ENCODE data around the gene NKX2-2.

DNA sequence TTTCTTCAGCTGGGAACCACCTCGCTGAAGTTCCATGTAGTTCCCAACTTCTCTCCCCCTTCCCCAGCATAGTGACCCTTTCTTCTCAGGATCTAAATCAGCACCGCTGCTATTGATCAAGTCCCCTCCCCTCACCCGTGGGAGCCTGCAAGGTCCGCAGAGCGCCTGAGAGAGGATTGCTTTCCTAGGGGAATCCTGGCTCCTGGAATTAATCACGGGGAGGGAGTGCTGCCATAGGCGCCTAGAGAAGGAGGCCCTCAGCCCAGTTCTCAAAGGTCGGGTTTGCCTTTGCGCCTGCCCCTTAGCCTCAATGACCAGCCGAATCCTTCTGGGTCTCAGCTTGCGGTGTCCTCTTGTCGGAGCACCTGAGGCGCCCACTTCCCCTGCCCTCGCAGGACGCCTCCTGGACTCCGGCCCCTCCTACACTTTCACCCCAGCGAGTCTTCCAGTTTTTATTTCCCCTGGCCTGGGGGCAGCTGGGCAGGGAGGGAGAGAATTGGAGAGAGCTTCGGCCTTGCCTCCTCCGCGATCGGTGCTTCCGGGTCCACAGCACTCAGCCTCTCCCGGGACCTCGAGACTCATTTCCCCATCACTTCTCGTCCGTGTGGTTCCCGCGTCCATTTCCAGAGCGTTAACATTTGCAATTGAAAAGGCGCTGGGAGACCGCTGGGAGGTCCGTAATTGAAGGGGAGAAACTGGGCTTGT, 3.1 kb upstream of the NKX2-2 start:
- TF ChIP-seq, protein P1, sequence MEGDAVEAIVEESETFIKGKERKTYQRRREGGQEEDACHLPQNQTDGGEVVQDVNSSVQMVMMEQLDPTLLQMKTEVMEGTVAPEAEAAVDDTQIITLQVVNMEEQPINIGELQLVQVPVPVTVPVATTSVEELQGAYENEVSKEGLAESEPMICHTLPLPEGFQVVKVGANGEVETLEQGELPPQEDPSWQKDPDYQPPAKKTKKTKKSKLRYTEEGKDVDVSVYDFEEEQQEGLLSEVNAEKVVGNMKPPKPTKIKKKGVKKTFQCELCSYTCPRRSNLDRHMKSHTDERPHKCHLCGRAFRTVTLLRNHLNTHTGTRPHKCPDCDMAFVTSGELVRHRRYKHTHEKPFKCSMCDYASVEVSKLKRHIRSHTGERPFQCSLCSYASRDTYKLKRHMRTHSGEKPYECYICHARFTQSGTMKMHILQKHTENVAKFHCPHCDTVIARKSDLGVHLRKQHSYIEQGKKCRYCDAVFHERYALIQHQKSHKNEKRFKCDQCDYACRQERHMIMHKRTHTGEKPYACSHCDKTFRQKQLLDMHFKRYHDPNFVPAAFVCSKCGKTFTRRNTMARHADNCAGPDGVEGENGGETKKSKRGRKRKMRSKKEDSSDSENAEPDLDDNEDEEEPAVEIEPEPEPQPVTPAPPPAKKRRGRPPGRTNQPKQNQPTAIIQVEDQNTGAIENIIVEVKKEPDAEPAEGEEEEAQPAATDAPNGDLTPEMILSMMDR (IDR thresholded peaks at IDR 0.05; ENCODE audit: borderline replicate concordance, extremely low read depth, low read length, poor library complexity, severe bottlenecking) = no peak
- TF ChIP-seq EZH2 (IDR thresholded peaks at IDR 0.05; ENCODE audit: borderline replicate concordance, low read depth, low read length, severe bottlenecking) = no peak

Data from DND-41 (cell line).